Esophagus muscularis mucosa (tissue), 4 donors: ENCODE data around the gene ARHGAP23. TPM values are rescaled to one million over a fixed set of nuclear protein-coding genes. Genes with fewer than 3 reads are reported as not detected.
"Not testable (repeated sequence)": the region's sequence is repeated elsewhere in the genome, so short reads cannot be mapped to it uniquely, and the experiment has no call there.

ENCODE experiments used
- DNase-seq: peaks from one replicate; pipeline ENCODE4 v3.0.0-alpha.2; 2017; ENCODE audit errors: extremely low spot score
- H3K27ac ChIP-seq, 4 donors: fragments of 200-600 bp; sonication (generic); replicated peaks in 1 of 4; 1 replicate in 3 of 4; 2 replicates in 1 of 4; pipeline ENCODE4 v1.5.1; 2016 to 2019; ENCODE audit warnings: mild to moderate bottlenecking in 1 of 4
- H3K27me3 ChIP-seq, 4 donors: fragments of 200-600 bp; sonication (generic); one replicate each; pipeline versions ENCODE4 v1.5.1 to v1.6.0; 2016 to 2019
- H3K36me3 ChIP-seq, 4 donors: fragments of 200-600 bp; sonication (generic); one replicate each; pipeline ENCODE4 v1.5.1; 2016 to 2019
- H3K4me1 ChIP-seq, 4 donors: fragments of 200-600 bp; sonication (generic); one replicate each; pipeline ENCODE4 v1.5.1; 2016 to 2019
- H3K4me3 ChIP-seq, 4 donors: fragments of 200-600 bp; sonication (generic); 1 replicate in 2 of 4; 2 replicates in 2 of 4; pipeline ENCODE4 v1.5.1; 2016 to 2019; ENCODE audit warnings: mild to moderate bottlenecking in 4 of 4, moderate library complexity in 1 of 4
- H3K9me3 ChIP-seq, 4 donors: fragments of 200-600 bp; sonication (generic); 1 replicate in 3 of 4; 2 replicates in 1 of 4; pipeline ENCODE4 v1.5.1; 2016 to 2019
- CTCF ChIP-seq, 3 experiments: fragments of 200-600 bp in 2 of 3; fragments of 450-650 bp in 1 of 3; sonication (generic) in 2 of 3; IDR thresholded peaks; one replicate each; pipeline ENCODE4 v1.5.1; 2017 to 2019; ENCODE audit warnings: antibody characterized with exemption in 3 of 3, mild to moderate bottlenecking in 2 of 3, moderate library complexity in 1 of 3
- EP300 ChIP-seq: sonication (generic); formaldehyde crosslinking; IDR thresholded peaks from one replicate; pipeline ENCODE4 v1.6.1; 2017; ENCODE audit warnings: antibody characterized with exemption
- POLR2A ChIP-seq: fragments of 450-650 bp; IDR thresholded peaks from one replicate; pipeline ENCODE4 v1.6.1; 2017; ENCODE audit warnings: antibody characterized with exemption, moderate library complexity, mild to moderate bottlenecking, low read depth
- POLR2AphosphoS5 ChIP-seq, 2 donors: sonication (generic); formaldehyde crosslinking; IDR thresholded peaks; one replicate each; pipeline ENCODE4 v1.6.1; 2017; ENCODE audit warnings: antibody characterized with exemption in 2 of 2
- WGBS: methylation state at CpG from one replicate; pipeline ENCODE4 v1.1.5; 2018; 5-methylcytosine and 5-hydroxymethylcytosine counted together
- intact Hi-C: fragments of 100-400 bp; cut with DNase I; formaldehyde crosslinking; loops from one replicate; pipeline ENCODE4 v1.15.1; 2023
- total RNA-seq, 4 donors: library from RNA; depleted of rRNA; stranded (reverse); fragments of >200 nt; gene quantifications; one replicate each; pipeline versions ENCODE4 v1.1.0 to v1.2.1, GENCODE V29; 2016

The ARHGAP23 gene
- total RNA-seq, 4 donors from 2014 or later, result 58.6 to 150 (median 104) TPM

- no peak for DNase-seq
- intact Hi-C loops, result loop anchor here (10.0 kb wide), 1 partner anchor 153 kb away; no protein-coding TSS in a partner anchor
- H3K27ac ChIP-seq, result no peak overlapping the region
- WGBS, result 62% methylated on average over 15 of the region's 15 CpGs
- H3K27me3 ChIP-seq, result peaks cover 0 to 14% (median 0%) of the 10 kb centered on the region in 4 donors
- H3K4me1 ChIP-seq, result peaks cover 11 to 38% (median 33%) of the 10 kb centered on the region in 4 donors
- peak overlapping the region in 1 of 4 donors; percentile 31 for H3K4me3 ChIP-seq
- TF ChIP-seq POLR2AphosphoS5 (IDR thresholded peaks at IDR 0.05) (no peak), EP300 (no peak), POLR2A (no peak), CTCF (IDR thresholded peaks at IDR 0.05) (no peak)
- peaks cover 5 to 20% (median 14%) of the 10 kb centered on the region in 4 donors for H3K36me3 ChIP-seq
- no peaks in the 10 kb centered on the region for H3K9me3 ChIP-seq
Measured at GRCh38 chr17:38511150-38512108, 83.2 kb downstream of the ARHGAP23 start.

GRCh38 chr17:38512473-38513058 is 84.3 kb downstream of the ARHGAP23 start:
- Histone ChIP-seq H3K27me3 (peaks cover 0 to 14% (median 0%) of the 10 kb centered on the region in 4 donors), H3K4me3 (no peak overlapping the region), H3K9me3 (no peaks in the 10 kb centered on the region), H3K27ac (no peak overlapping the region), H3K36me3 (peaks cover 0 to 9% (median 3%) of the 10 kb centered on the region in 4 donors), H3K4me1 (peaks cover 11 to 38% (median 33%) of the 10 kb centered on the region in 4 donors)
- WGBS, result 91% methylated on average over 6 of the region's 13 CpGs
- intact Hi-C loops, result loop anchor here (10.0 kb wide), 1 partner anchor 152 kb away; no protein-coding TSS in a partner anchor
- DNase-seq, result no peak
- no peak for TF ChIP-seq POLR2AphosphoS5 (IDR thresholded peaks at IDR 0.05)

GRCh38 chr17:38526526-38526925 is 98.3 kb downstream of the ARHGAP23 start:
- 77% methylated on average over 7 of the region's 8 CpGs for WGBS
- H3K4me3 ChIP-seq, intact Hi-C loops: not testable (repeated sequence)

GRCh38 chr17:38528141-38528540 is 99.9 kb downstream of the ARHGAP23 start:
- 18% methylated on average over 10 of the region's 10 CpGs for WGBS
- DNase-seq, H3K9me3 ChIP-seq, H3K4me1 ChIP-seq, H3K36me3 ChIP-seq, H3K27ac ChIP-seq, intact Hi-C loops, H3K4me3 ChIP-seq: not testable (repeated sequence)
- peaks cover 0 to 56% (median 16%) of the 10 kb centered on the region in 4 donors for H3K27me3 ChIP-seq

More at GRCh38 chr17:38526526-38526925, 98.3 kb downstream of the ARHGAP23 start:
- not testable (repeated sequence) for H3K36me3 ChIP-seq, DNase-seq, H3K9me3 ChIP-seq, H3K27ac ChIP-seq, H3K4me1 ChIP-seq
- peaks cover 0 to 40% (median 5%) of the 10 kb centered on the region in 4 donors for H3K27me3 ChIP-seq

GRCh38 chr17:38530856-38531255 is 102.6 kb downstream of the ARHGAP23 start:
- intact Hi-C loops, DNase-seq, H3K27ac ChIP-seq, H3K36me3 ChIP-seq, H3K4me3 ChIP-seq, H3K9me3 ChIP-seq, H3K4me1 ChIP-seq: not testable (repeated sequence)
- peaks cover 0 to 77% (median 16%) of the 10 kb centered on the region in 4 donors for H3K27me3 ChIP-seq
- 55% methylated on average over 10 of the region's 11 CpGs for WGBS

- H3K4me1 ChIP-seq, H3K9me3 ChIP-seq, H3K4me3 ChIP-seq, H3K27ac ChIP-seq, H3K36me3 ChIP-seq, intact Hi-C loops, DNase-seq: not testable (repeated sequence)
- peaks cover 0 to 86% (median 16%) of the 10 kb centered on the region in 4 donors for H3K27me3 ChIP-seq
- WGBS, result 85% methylated on average over 8 of the region's 11 CpGs
Measured at GRCh38 chr17:38531761-38532160, 103.5 kb downstream of the ARHGAP23 start.

- Histone ChIP-seq H3K36me3 (no peaks in the 10 kb centered on the region), H3K4me3 (no peak overlapping the region), H3K27ac (no peak overlapping the region), H3K27me3 (peaks cover 0 to 89% (median 16%) of the 10 kb centered on the region in 4 donors), H3K4me1 (no peaks in the 10 kb centered on the region), H3K9me3 (no peaks in the 10 kb centered on the region)
- 80% methylated on average over 16 of the region's 16 CpGs for WGBS
- intact Hi-C loops, result no loop called here
- TF ChIP-seq CTCF (IDR thresholded peaks at IDR 0.05) (no peak), POLR2A (no peak), EP300 (no peak), POLR2AphosphoS5 (IDR thresholded peaks at IDR 0.05) (no peak)
- no peak for DNase-seq
Measured at GRCh38 chr17:38532451-38532850, 104.2 kb downstream of the ARHGAP23 start.
